ENCODE measurements around the gene DIS3L2. TPM values are rescaled to one million over a fixed set of nuclear protein-coding genes. Genes with fewer than 3 reads are reported as not detected.
"Not testable (repeated sequence)": the region's sequence is repeated elsewhere in the genome, so short reads cannot be mapped to it uniquely, and the experiment has no call there.

DIS3L2 gene
- total RNA-seq, 1 donor from 2014 or later: 24.0 TPM

DNA sequence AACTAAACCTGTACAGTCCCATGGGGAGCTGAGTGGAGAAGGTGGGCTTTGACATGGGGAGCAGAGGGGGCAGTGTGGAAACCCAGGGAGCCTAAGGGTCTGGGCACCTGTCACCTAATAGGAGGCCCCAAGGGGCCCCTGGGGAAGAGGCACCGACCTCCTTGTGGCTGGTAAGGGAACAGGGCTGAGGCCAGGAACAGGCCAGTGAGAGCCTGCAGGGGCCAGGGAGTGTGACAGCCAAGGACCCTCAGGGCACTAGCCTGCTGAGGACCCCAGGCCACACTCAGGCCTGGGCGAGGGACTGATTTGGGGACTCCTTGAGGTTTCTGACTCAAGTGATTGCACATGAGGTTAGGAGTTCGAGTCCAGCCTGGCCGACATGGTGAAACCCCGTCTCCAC is 392.6 kb downstream of the DIS3L2 start:
- Histone ChIP-seq H3K9me3 (ENCODE audit: insufficient read depth, low read depth, low read length) (no peaks in the 10 kb centered on the region), H3K4me1 (ENCODE audit: insufficient read depth, low read length) (no peaks in the 10 kb centered on the region), H3K27me3 (ENCODE audit: insufficient read depth, low read length) (peaks cover 41% of the 10 kb centered on the region), H3K4me3 (ENCODE audit: insufficient read depth, low read depth, low read length) (no peak overlapping the region), H3K4me2 (ENCODE audit: low read length) (no peak overlapping the region), H3K9ac (ENCODE audit: low read length) (no peak overlapping the region), H4K20me1 (ENCODE audit: insufficient read depth, low read length) (no peaks in the 10 kb centered on the region), H3K27ac (ENCODE audit: low read depth, low read length) (no peak overlapping the region), H3K36me3 (ENCODE audit: insufficient read depth, low read length) (no peaks in the 10 kb centered on the region), H2AFZ (ENCODE audit: low read depth, low read length) (no peak overlapping the region), H3K79me2 (ENCODE audit: insufficient read depth, low read length) (no peaks in the 10 kb centered on the region)
- FAIRE-seq (no peak), DNase-seq (ENCODE audit: low read depth) (no peak)
- H3K4me3 Mint-ChIP-seq (ENCODE audit: unreplicated experiment): no peak overlapping the region
- TF ChIP-seq, protein P1, sequence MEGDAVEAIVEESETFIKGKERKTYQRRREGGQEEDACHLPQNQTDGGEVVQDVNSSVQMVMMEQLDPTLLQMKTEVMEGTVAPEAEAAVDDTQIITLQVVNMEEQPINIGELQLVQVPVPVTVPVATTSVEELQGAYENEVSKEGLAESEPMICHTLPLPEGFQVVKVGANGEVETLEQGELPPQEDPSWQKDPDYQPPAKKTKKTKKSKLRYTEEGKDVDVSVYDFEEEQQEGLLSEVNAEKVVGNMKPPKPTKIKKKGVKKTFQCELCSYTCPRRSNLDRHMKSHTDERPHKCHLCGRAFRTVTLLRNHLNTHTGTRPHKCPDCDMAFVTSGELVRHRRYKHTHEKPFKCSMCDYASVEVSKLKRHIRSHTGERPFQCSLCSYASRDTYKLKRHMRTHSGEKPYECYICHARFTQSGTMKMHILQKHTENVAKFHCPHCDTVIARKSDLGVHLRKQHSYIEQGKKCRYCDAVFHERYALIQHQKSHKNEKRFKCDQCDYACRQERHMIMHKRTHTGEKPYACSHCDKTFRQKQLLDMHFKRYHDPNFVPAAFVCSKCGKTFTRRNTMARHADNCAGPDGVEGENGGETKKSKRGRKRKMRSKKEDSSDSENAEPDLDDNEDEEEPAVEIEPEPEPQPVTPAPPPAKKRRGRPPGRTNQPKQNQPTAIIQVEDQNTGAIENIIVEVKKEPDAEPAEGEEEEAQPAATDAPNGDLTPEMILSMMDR (IDR thresholded peaks at IDR 0.05; ENCODE audit: insufficient read depth, low read depth, low read length): no peak
- TF ChIP-seq EZH2 (IDR thresholded peaks at IDR 0.05; ENCODE audit: insufficient read depth, low read length): no peak
- H3K27me3 Mint-ChIP-seq (ENCODE audit: low read depth, unreplicated experiment): peaks cover 28% of the 10 kb centered on the region
- H3K27ac Mint-ChIP-seq (ENCODE audit: unreplicated experiment): no peak overlapping the region
- H3K9me3 Mint-ChIP-seq (ENCODE audit: unreplicated experiment): peaks cover 9% of the 10 kb centered on the region
- no peaks in the 10 kb centered on the region for H3K36me3 Mint-ChIP-seq (ENCODE audit: low read depth, unreplicated experiment)
- no peaks in the 10 kb centered on the region for H3K4me1 Mint-ChIP-seq (ENCODE audit: low read depth, unreplicated experiment)

DNA sequence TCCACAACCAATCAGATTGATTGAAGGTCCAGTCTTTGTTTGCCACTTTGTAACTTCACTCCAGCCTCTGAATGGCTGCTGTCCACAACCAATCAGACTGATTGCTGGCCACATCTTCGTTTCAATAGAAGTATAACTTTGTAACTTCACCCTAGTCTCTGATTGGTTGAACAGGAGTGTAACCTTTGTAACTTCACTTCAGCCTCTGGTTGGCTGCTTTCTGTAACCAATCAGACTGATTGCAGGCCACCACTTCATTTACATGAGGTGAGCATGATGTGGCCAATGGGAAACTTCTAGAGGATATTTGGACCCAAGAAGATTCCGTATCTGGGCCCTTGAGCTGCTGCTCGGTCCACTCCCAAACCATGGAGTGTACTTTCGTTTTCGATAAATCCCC is 400.1 kb downstream of the DIS3L2 start:
- Mint-ChIP-seq H3K4me3 (ENCODE audit: unreplicated experiment) (no peak overlapping the region), H3K27ac (ENCODE audit: unreplicated experiment) (no peak overlapping the region), H3K36me3 (ENCODE audit: low read depth, unreplicated experiment) (no peaks in the 10 kb centered on the region), H3K4me1 (ENCODE audit: low read depth, unreplicated experiment) (peaks cover 11% of the 10 kb centered on the region), H3K9me3 (ENCODE audit: unreplicated experiment) (peaks cover 4% of the 10 kb centered on the region), H3K27me3 (ENCODE audit: low read depth, unreplicated experiment) (peaks cover 9% of the 10 kb centered on the region)
- H3K27ac ChIP-seq (ENCODE audit: low read depth, low read length): no peak overlapping the region
- H3K27me3 ChIP-seq (ENCODE audit: insufficient read depth, low read length): no peaks in the 10 kb centered on the region
- H4K20me1 ChIP-seq (ENCODE audit: insufficient read depth, low read length): no peaks in the 10 kb centered on the region
- TF ChIP-seq, protein P1 (IDR thresholded peaks at IDR 0.05; ENCODE audit: insufficient read depth, low read depth, low read length): no peak
- TF ChIP-seq EZH2 (IDR thresholded peaks at IDR 0.05; ENCODE audit: insufficient read depth, low read length): no peak
- no peaks in the 10 kb centered on the region for H3K36me3 ChIP-seq (ENCODE audit: insufficient read depth, low read length)
- H3K4me2 ChIP-seq (ENCODE audit: low read length): no peak overlapping the region
- peaks cover 5% of the 10 kb centered on the region for H3K4me1 ChIP-seq (ENCODE audit: insufficient read depth, low read length)
- no peak for FAIRE-seq
- H3K9ac ChIP-seq (ENCODE audit: low read length): no peak overlapping the region
- no peaks in the 10 kb centered on the region for H3K79me2 ChIP-seq (ENCODE audit: insufficient read depth, low read length)
- H2AFZ ChIP-seq (ENCODE audit: low read depth, low read length): no peak overlapping the region
- H3K4me3 ChIP-seq (ENCODE audit: insufficient read depth, low read depth, low read length): no peak overlapping the region
- no peaks in the 10 kb centered on the region for H3K9me3 ChIP-seq (ENCODE audit: insufficient read depth, low read depth, low read length)
- no peak for DNase-seq (ENCODE audit: low read depth)

DNA sequence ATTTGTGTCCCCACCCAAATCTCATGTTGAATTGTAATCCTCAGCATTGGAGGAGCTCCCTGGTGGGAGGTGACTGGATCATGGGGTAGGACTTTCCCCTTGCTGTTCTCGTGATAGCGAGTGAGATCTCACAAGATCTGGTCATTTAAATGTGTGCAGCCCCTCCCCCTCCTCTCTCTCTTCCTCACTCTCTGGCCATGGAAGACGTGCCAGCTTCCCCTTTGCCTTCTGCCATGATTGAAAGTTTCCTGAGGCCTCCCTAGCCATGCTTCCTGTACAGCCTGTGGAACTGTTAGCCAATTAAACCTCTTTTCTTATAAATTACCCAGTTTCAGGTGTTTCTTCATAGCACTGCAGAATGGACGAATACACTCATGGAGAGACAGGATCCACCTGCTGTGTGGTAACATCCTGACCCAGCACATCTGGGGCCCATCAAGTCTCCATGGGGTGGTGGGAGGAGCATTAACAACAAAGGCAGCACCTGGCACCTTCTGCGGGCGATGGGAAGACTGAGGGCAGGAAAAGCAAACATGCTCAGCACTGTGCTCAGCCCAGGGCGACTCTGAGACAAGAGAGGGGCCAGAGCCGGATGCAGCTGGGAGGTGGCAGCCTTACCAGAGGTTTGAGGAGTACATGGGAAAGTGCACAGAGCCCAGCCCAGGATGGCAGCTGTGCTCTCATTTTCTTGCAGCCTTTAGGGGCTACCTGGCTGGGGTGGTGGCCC is 400.8 kb downstream of the DIS3L2 start:
- Mint-ChIP-seq H3K27me3 (ENCODE audit: low read depth, unreplicated experiment) (peaks cover 6% of the 10 kb centered on the region), H3K4me1 (ENCODE audit: low read depth, unreplicated experiment) (peaks cover 11% of the 10 kb centered on the region), H3K4me3 (ENCODE audit: unreplicated experiment) (no peak overlapping the region), H3K27ac (ENCODE audit: unreplicated experiment) (no peak overlapping the region), H3K36me3 (ENCODE audit: low read depth, unreplicated experiment) (no peaks in the 10 kb centered on the region), H3K9me3 (ENCODE audit: unreplicated experiment) (peaks cover 3% of the 10 kb centered on the region)
- no peak overlapping the region for H3K4me2 ChIP-seq (ENCODE audit: low read length)
- no peak for DNase-seq (ENCODE audit: low read depth)
- no peak overlapping the region for H3K9ac ChIP-seq (ENCODE audit: low read length)
- FAIRE-seq: no peak
- H3K4me1 ChIP-seq (ENCODE audit: insufficient read depth, low read length): peaks cover 5% of the 10 kb centered on the region
- no peaks in the 10 kb centered on the region for H3K36me3 ChIP-seq (ENCODE audit: insufficient read depth, low read length)
- no peak overlapping the region for H2AFZ ChIP-seq (ENCODE audit: low read depth, low read length)
- TF ChIP-seq EZH2 (IDR thresholded peaks at IDR 0.05; ENCODE audit: insufficient read depth, low read length): no peak
- TF ChIP-seq, protein P1 (IDR thresholded peaks at IDR 0.05; ENCODE audit: insufficient read depth, low read depth, low read length): no peak
- H3K4me3 ChIP-seq (ENCODE audit: insufficient read depth, low read depth, low read length): no peak overlapping the region
- no peak overlapping the region for H3K27ac ChIP-seq (ENCODE audit: low read depth, low read length)
- no peaks in the 10 kb centered on the region for H3K79me2 ChIP-seq (ENCODE audit: insufficient read depth, low read length)
- no peaks in the 10 kb centered on the region for H3K27me3 ChIP-seq (ENCODE audit: insufficient read depth, low read length)
- no peaks in the 10 kb centered on the region for H3K9me3 ChIP-seq (ENCODE audit: insufficient read depth, low read depth, low read length)
- no peaks in the 10 kb centered on the region for H4K20me1 ChIP-seq (ENCODE audit: insufficient read depth, low read length)

DNA sequence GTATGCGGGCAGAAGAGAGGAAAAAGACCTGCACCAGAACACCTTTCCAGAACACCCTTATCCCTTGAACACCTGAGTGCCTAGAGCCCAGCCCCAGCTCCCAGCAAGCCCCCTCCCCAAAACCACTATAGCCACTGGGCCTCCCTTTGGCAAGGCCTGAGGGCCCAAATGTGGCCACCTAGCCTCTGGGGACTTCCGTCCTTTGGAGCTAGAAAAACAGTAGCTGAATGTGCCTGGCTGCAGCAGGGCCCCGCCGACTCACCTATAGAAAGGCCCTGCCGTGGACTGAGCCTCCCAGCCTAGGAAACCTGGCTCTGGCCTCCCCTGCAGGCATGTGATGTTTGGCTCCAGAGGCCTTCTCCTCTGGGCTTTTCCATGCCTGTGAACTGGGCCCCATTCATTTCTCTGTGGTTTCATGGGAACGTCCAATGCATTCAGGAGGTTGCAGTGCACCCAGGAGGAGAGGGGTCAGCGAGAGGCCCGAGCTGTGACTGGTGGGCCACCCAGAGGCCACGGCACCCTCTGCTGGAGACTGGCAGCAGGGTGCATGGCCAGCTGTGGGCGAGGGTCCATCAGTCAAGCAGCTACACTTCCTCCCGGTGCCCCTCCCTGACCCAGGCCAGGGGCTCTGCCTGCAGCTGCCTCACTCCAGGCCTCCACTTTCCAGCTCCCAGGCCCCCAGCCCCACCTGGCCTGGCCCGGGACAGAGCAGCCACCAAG is 401.7 kb downstream of the DIS3L2 start:
- not testable (repeated sequence) for H3K79me2 ChIP-seq (ENCODE audit: insufficient read depth, low read length)
- H3K4me1 Mint-ChIP-seq (ENCODE audit: low read depth, unreplicated experiment): peaks cover 11% of the 10 kb centered on the region

More for the DNA sequence above, 401.7 kb downstream of the DIS3L2 start:
- not testable (repeated sequence) for FAIRE-seq; H3K27ac Mint-ChIP-seq (ENCODE audit: unreplicated experiment); H3K4me2 ChIP-seq (ENCODE audit: low read length); H3K9ac ChIP-seq (ENCODE audit: low read length); H3K36me3 ChIP-seq (ENCODE audit: insufficient read depth, low read length); H4K20me1 ChIP-seq (ENCODE audit: insufficient read depth, low read length); H3K4me3 ChIP-seq (ENCODE audit: insufficient read depth, low read depth, low read length); DNase-seq (ENCODE audit: low read depth); H3K9me3 ChIP-seq (ENCODE audit: insufficient read depth, low read depth, low read length); H3K27me3 Mint-ChIP-seq (ENCODE audit: low read depth, unreplicated experiment); H3K4me3 Mint-ChIP-seq (ENCODE audit: unreplicated experiment); H3K9me3 Mint-ChIP-seq (ENCODE audit: unreplicated experiment); H3K27ac ChIP-seq (ENCODE audit: low read depth, low read length); H3K36me3 Mint-ChIP-seq (ENCODE audit: low read depth, unreplicated experiment); H3K4me1 ChIP-seq (ENCODE audit: insufficient read depth, low read length); H3K27me3 ChIP-seq (ENCODE audit: insufficient read depth, low read length); H2AFZ ChIP-seq (ENCODE audit: low read depth, low read length)
